ENCODE measurements around the gene RNF222. TPM values are rescaled to one million over a fixed set of nuclear protein-coding genes. Genes with fewer than 3 reads are reported as not detected.
"Not testable (repeated sequence)": the region's sequence is repeated elsewhere in the genome, so short reads cannot be mapped to it uniquely, and the experiment has no call there.

Gene RNF222
- polyA plus RNA-seq, 1 donor (not counting 4 experiments of a cell fraction or from before 2014, with no cell fraction given): 0.18 TPM

DNA sequence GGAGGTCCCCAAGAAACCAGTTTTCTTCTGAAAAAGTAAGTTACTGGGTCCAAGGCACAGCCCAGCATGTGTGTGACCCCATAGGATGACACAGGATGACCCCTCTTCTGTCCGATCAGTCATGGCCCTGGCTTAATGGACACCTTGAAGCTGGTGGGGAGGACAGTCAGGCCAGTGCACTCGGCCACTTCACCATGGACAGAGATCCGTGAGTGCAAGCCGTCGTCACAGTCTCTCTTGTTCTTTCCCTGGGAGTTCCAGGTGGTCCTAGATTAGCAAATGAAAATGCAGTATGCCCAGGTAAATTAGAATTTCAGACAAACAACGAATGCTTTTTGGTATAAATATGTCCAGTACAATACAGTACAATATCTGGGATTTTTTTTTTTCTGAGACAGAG is 1.4 kb upstream of the RNF222 start:
- Histone ChIP-seq H3K4me3 (ENCODE audit: control insufficient read depth in 2 of 3, extremely low read depth in 1 of 3, insufficient read depth in 2 of 3, low read depth in 1 of 3, low read length in 3 of 3) (no peak overlapping the region), H3K27me3 (ENCODE audit: control insufficient read depth, extremely low read depth, insufficient read depth, low read length) (peaks cover 7% of the 10 kb centered on the region), H3K9me1 (ENCODE audit: control insufficient read depth, extremely low read depth, insufficient read depth, low read length) (no peaks in the 10 kb centered on the region), H3K79me2 (ENCODE audit: control insufficient read depth, insufficient read depth, low read length) (no peaks in the 10 kb centered on the region), H2AFZ (ENCODE audit: control insufficient read depth, low read length) (no peak overlapping the region), H3K9ac (ENCODE audit: control insufficient read depth, extremely low read depth, insufficient read depth, low read length) (no peak overlapping the region), H3K36me3 (ENCODE audit: control insufficient read depth in 2 of 2, extremely low read depth in 1 of 2, insufficient read depth in 2 of 2, low read length in 2 of 2) (no peaks in the 10 kb centered on the region), H4K20me1 (ENCODE audit: control insufficient read depth, extremely low read depth, insufficient read depth, low read length) (no peaks in the 10 kb centered on the region), H3K4me1 (ENCODE audit: control insufficient read depth, extremely low read depth, insufficient read depth, low read length) (peaks cover 4% of the 10 kb centered on the region), H3K27ac (ENCODE audit: control insufficient read depth, insufficient read depth, low read length) (no peak overlapping the region), H3K9me3 (ENCODE audit: control insufficient read depth, low read depth, low read length) (no peaks in the 10 kb centered on the region), H3K4me2 (ENCODE audit: control insufficient read depth, extremely low read depth, insufficient read depth, low read depth, low read length) (no peak overlapping the region)
- dilution Hi-C loops (cut with MboI; ENCODE audit: extremely low pct_ligation_motif_present, low sequenced_read_pairs): no loop called here
- TF ChIP-seq, protein P1, sequence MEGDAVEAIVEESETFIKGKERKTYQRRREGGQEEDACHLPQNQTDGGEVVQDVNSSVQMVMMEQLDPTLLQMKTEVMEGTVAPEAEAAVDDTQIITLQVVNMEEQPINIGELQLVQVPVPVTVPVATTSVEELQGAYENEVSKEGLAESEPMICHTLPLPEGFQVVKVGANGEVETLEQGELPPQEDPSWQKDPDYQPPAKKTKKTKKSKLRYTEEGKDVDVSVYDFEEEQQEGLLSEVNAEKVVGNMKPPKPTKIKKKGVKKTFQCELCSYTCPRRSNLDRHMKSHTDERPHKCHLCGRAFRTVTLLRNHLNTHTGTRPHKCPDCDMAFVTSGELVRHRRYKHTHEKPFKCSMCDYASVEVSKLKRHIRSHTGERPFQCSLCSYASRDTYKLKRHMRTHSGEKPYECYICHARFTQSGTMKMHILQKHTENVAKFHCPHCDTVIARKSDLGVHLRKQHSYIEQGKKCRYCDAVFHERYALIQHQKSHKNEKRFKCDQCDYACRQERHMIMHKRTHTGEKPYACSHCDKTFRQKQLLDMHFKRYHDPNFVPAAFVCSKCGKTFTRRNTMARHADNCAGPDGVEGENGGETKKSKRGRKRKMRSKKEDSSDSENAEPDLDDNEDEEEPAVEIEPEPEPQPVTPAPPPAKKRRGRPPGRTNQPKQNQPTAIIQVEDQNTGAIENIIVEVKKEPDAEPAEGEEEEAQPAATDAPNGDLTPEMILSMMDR (optimal IDR thresholded peaks at IDR 0.05 in 1 of 3, IDR thresholded peaks at IDR 0.05 in 1 of 3, conservative IDR thresholded peaks at IDR 0.05 in 1 of 3; ENCODE audit: extremely low read depth in 1 of 3, insufficient read depth in 2 of 3, low read length in 3 of 3): no peak
- DNase-seq (ENCODE audit: low read depth, low spot score): no peak
- no peak for FAIRE-seq

DNA sequence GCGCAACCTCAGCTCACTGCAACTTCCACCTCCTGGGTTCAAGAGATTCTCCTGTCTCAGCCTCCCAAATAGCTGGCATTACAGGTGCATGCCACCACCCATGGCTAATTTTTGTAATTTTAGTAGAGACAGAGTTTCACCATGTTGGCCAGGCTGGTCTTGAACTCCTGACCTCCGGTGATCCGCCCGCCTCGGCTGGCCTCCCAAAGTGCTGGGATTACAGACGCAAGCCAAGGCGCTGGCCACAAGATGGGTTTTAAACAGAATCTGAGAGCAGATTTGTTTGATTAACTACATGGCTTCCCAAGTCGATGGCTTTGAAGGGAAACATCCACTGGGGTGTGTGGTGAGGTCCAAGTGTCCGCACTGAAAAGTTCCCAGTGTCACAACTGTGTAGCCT is 3.1 kb downstream of the RNF222 start:
- H3K27me3 ChIP-seq (ENCODE audit: control insufficient read depth, extremely low read depth, insufficient read depth, low read length); dilution Hi-C loops (cut with MboI; ENCODE audit: extremely low pct_ligation_motif_present, low sequenced_read_pairs); H3K36me3 ChIP-seq (ENCODE audit: control insufficient read depth in 2 of 2, extremely low read depth in 1 of 2, insufficient read depth in 2 of 2, low read length in 2 of 2); H3K4me2 ChIP-seq (ENCODE audit: control insufficient read depth, extremely low read depth, insufficient read depth, low read depth, low read length); H2AFZ ChIP-seq (ENCODE audit: control insufficient read depth, low read length); H3K79me2 ChIP-seq (ENCODE audit: control insufficient read depth, insufficient read depth, low read length); H3K9me3 ChIP-seq (ENCODE audit: control insufficient read depth, low read depth, low read length); DNase-seq (ENCODE audit: low read depth, low spot score); H3K9ac ChIP-seq (ENCODE audit: control insufficient read depth, extremely low read depth, insufficient read depth, low read length); H3K27ac ChIP-seq (ENCODE audit: control insufficient read depth, insufficient read depth, low read length); H4K20me1 ChIP-seq (ENCODE audit: control insufficient read depth, extremely low read depth, insufficient read depth, low read length); H3K9me1 ChIP-seq (ENCODE audit: control insufficient read depth, extremely low read depth, insufficient read depth, low read length); H3K4me3 ChIP-seq (ENCODE audit: control insufficient read depth in 2 of 3, extremely low read depth in 1 of 3, insufficient read depth in 2 of 3, low read depth in 1 of 3, low read length in 3 of 3): not testable (repeated sequence)
- peaks cover 27% of the 10 kb centered on the region for H3K4me1 ChIP-seq (ENCODE audit: control insufficient read depth, extremely low read depth, insufficient read depth, low read length)
- FAIRE-seq: peak; percentile 20

DNA sequence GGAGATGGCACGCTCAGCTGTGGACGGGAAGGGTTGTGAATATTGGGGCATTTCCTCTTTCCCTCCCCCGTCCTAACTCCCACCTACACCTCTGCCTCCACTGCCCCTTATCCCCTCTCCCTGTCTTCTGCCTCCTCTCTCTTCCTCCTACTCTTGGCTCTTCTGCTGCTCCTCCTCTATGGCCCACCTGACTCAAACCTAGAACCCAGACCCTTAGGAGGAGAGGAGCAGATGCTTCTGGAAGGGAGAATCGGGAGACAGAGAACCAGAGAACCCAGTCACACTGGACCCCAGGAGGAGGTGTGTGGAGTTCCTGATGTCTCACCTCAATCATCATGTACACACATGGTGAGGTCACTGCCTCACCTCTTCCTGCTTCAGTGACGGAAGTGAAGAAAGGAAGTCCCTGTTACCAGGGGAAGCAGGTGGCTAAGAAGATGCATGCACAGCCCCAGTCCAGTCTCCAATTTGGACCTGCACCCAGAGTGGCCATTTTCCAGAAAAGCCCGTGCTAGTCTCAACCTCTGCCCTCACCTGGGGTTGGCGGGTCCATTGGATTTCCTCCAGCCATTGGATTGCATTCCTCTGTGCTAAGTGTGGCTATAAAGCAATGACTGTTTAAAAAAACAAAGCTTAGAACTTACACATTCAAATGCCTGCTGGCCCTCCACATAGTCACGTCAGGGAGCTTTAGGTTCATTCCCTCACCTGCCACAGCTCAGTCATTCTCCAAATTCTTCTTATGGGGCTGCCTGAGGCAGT is 4.0 kb downstream of the RNF222 start:
- TF ChIP-seq, protein P1 (optimal IDR thresholded peaks at IDR 0.05 in 1 of 3, IDR thresholded peaks at IDR 0.05 in 1 of 3, conservative IDR thresholded peaks at IDR 0.05 in 1 of 3; ENCODE audit: extremely low read depth in 1 of 3, insufficient read depth in 2 of 3, low read length in 3 of 3): no peak
- TF ChIP-seq EZH2 (IDR thresholded peaks at IDR 0.05; ENCODE audit: low read length): no peak
- Histone ChIP-seq H3K27ac (ENCODE audit: control insufficient read depth, insufficient read depth, low read length) (peak overlapping the region; percentile 80), H3K79me2 (ENCODE audit: control insufficient read depth, insufficient read depth, low read length) (no peaks in the 10 kb centered on the region), H3K27me3 (ENCODE audit: control insufficient read depth, extremely low read depth, insufficient read depth, low read length) (peaks cover 7% of the 10 kb centered on the region), H3K36me3 (ENCODE audit: control insufficient read depth in 2 of 2, extremely low read depth in 1 of 2, insufficient read depth in 2 of 2, low read length in 2 of 2) (no peaks in the 10 kb centered on the region), H2AFZ (ENCODE audit: control insufficient read depth, low read length) (peak overlapping the region; percentile 54), H3K9ac (ENCODE audit: control insufficient read depth, extremely low read depth, insufficient read depth, low read length) (peak overlapping the region; percentile 52), H3K4me3 (ENCODE audit: control insufficient read depth in 2 of 3, extremely low read depth in 1 of 3, insufficient read depth in 2 of 3, low read depth in 1 of 3, low read length in 3 of 3) (peak overlapping the region in 1 of 3 experiments; percentile 5), H3K4me2 (ENCODE audit: control insufficient read depth, extremely low read depth, insufficient read depth, low read depth, low read length) (peak overlapping the region; percentile 18), H3K9me1 (ENCODE audit: control insufficient read depth, extremely low read depth, insufficient read depth, low read length) (no peaks in the 10 kb centered on the region), H3K4me1 (ENCODE audit: control insufficient read depth, extremely low read depth, insufficient read depth, low read length) (peaks cover 27% of the 10 kb centered on the region), H4K20me1 (ENCODE audit: control insufficient read depth, extremely low read depth, insufficient read depth, low read length) (no peaks in the 10 kb centered on the region), H3K9me3 (ENCODE audit: control insufficient read depth, low read depth, low read length) (no peaks in the 10 kb centered on the region)
- dilution Hi-C loops (cut with MboI; ENCODE audit: extremely low pct_ligation_motif_present, low sequenced_read_pairs): no loop called here
- FAIRE-seq (peak; percentile 99), DNase-seq (ENCODE audit: low read depth, low spot score) (no peak)
